Measurements from ENCODE around the gene EML1. TPM values are rescaled to one million over a fixed set of nuclear protein-coding genes. Genes with fewer than 3 reads are reported as not detected.

EML1 gene
- polyA plus RNA-seq, 1 donor from 2014 or later = 21.7 TPM

- H3K4me3 ChIP-seq (ENCODE audit: low read length) = no peak overlapping the region
- TF ChIP-seq CTCF (IDR thresholded peaks at IDR 0.05; ENCODE audit: poor library complexity, severe bottlenecking) = no peak
- TF ChIP-seq POLR2AphosphoS5 (IDR thresholded peaks at IDR 0.05) = no peak
- TF ChIP-seq REST (IDR thresholded peaks at IDR 0.05; ENCODE audit: borderline replicate concordance) = no peak
- no peak for TF ChIP-seq RAD21 (conservative IDR thresholded peaks at IDR 0.05)
- TF ChIP-seq EP300 (conservative IDR thresholded peaks at IDR 0.05; ENCODE audit: poor library complexity, severe bottlenecking) = no peak
- no peak for TF ChIP-seq TAF1 (IDR thresholded peaks at IDR 0.05; ENCODE audit: low read depth)
- TF ChIP-seq EZH2 (IDR thresholded peaks at IDR 0.05; ENCODE audit: borderline replicate concordance, insufficient read depth, low read length, poor library complexity, severe bottlenecking) = no peak
- TF ChIP-seq MXI1 (conservative IDR thresholded peaks at IDR 0.05; ENCODE audit: poor library complexity, severe bottlenecking) = no peak
- no peak for TF ChIP-seq SMC3 (conservative IDR thresholded peaks at IDR 0.05; ENCODE audit: poor library complexity)
Observed at GRCh38 chr14:99769799-99770198, 23.4 kb upstream of the EML1 start.

GRCh38 chr14:99772371-99773283 lies 20.6 kb upstream of the EML1 start:
- Histone ChIP-seq H3K27me3 (ENCODE audit: insufficient read depth, low read depth, low read length) (no peaks in the 10 kb centered on the region), H3K9ac (ENCODE audit: low read length) (no peak overlapping the region), H2AFZ (ENCODE audit: low read depth, low read length) (no peak overlapping the region), H3K36me3 (ENCODE audit: insufficient read depth, low read length) (no peaks in the 10 kb centered on the region), H3K9me2 (ENCODE audit: insufficient read depth, low read length) (no peaks in the 10 kb centered on the region), H3K4me2 (ENCODE audit: low read length) (no peak overlapping the region), H3K79me2 (replicated peaks; ENCODE audit: insufficient read depth, low read length) (no peaks in the 10 kb centered on the region), H3K27ac (ENCODE audit: low read length) (no peak overlapping the region), H3K9me3 (ENCODE audit: low read length) (no peaks in the 10 kb centered on the region), H3F3A (ENCODE audit: insufficient read depth, low read length, poor library complexity, severe bottlenecking) (no peaks in the 10 kb centered on the region), H4K20me1 (ENCODE audit: insufficient read depth) (no peaks in the 10 kb centered on the region), H3K4me3 (ENCODE audit: low read length) (no peak overlapping the region)
- TF ChIP-seq TAF1 (IDR thresholded peaks at IDR 0.05; ENCODE audit: low read depth) (no peak), REST (IDR thresholded peaks at IDR 0.05; ENCODE audit: borderline replicate concordance) (no peak), EZH2 (IDR thresholded peaks at IDR 0.05; ENCODE audit: borderline replicate concordance, insufficient read depth, low read length, poor library complexity, severe bottlenecking) (no peak), SMC3 (conservative IDR thresholded peaks at IDR 0.05; ENCODE audit: poor library complexity) (no peak), EP300 (conservative IDR thresholded peaks at IDR 0.05; ENCODE audit: poor library complexity, severe bottlenecking) (no peak), MXI1 (conservative IDR thresholded peaks at IDR 0.05; ENCODE audit: poor library complexity, severe bottlenecking) (no peak), POLR2AphosphoS5 (IDR thresholded peaks at IDR 0.05) (no peak), CTCF (IDR thresholded peaks at IDR 0.05; ENCODE audit: poor library complexity, severe bottlenecking) (no peak), RAD21 (conservative IDR thresholded peaks at IDR 0.05) (no peak)

More at GRCh38 chr14:99769799-99770198, 23.4 kb upstream of the EML1 start:
- Histone ChIP-seq H3K9me3 (ENCODE audit: low read length) (no peaks in the 10 kb centered on the region), H3K4me2 (ENCODE audit: low read length) (no peak overlapping the region), H2AFZ (ENCODE audit: low read depth, low read length) (no peak overlapping the region), H3K9me2 (ENCODE audit: insufficient read depth, low read length) (no peaks in the 10 kb centered on the region), H4K20me1 (ENCODE audit: insufficient read depth) (no peaks in the 10 kb centered on the region), H3K27ac (ENCODE audit: low read length) (no peak overlapping the region), H3K27me3 (ENCODE audit: insufficient read depth, low read depth, low read length) (no peaks in the 10 kb centered on the region), H3K36me3 (ENCODE audit: insufficient read depth, low read length) (no peaks in the 10 kb centered on the region), H3K9ac (ENCODE audit: low read length) (no peak overlapping the region), H3K79me2 (replicated peaks; ENCODE audit: insufficient read depth, low read length) (no peaks in the 10 kb centered on the region), H3F3A (ENCODE audit: insufficient read depth, low read length, poor library complexity, severe bottlenecking) (no peaks in the 10 kb centered on the region)

Data from neural cell (in vitro differentiated cells).